GM21576 (cell line): ENCODE measurements around the gene MTCL3.
"Not testable (repeated sequence)": the region's sequence is repeated elsewhere in the genome, so short reads cannot be mapped to it uniquely, and the experiment has no call there.

Experiments used
- ATAC-seq: cut with Tn5 transposase; IDR thresholded peaks from one replicate; pipeline ENCODE4 v1.9.1; 2021; ENCODE audit warnings: mild to moderate bottlenecking, moderate library complexity; ENCODE audit not compliant: unreplicated experiment

The MTCL3 gene

GRCh38 chr6:127436578-127437110, 82.5 kb downstream of the MTCL3 start:
- ATAC-seq: no peak

- ATAC-seq: no peak
Measured at GRCh38 chr6:127435626-127436220, 83.4 kb downstream of the MTCL3 start.

GRCh38 chr6:127434651-127435050, 84.5 kb downstream of the MTCL3 start:
- ATAC-seq: no peak

- not testable (repeated sequence) for ATAC-seq
Measured at GRCh38 chr6:127428562-127428961, 90.6 kb downstream of the MTCL3 start.

- ATAC-seq: no peak
Measured at GRCh38 chr6:127423921-127424320, 95.2 kb downstream of the MTCL3 start.
